SK-N-SH (cell line): Measurements from ENCODE around the gene RBM47. TPM values are rescaled to one million over a fixed set of nuclear protein-coding genes. Genes with fewer than 3 reads are reported as not detected.

Experiments
- CTCF ChIA-PET: fragments of 300-600, 350-600 bp; formaldehyde crosslinking; extraction: SDS; loops from one replicate; lab custom pipeline; 2021; lab: Yijun Ruan, JAX
- POLR2A ChIA-PET: fragments of 350-600 bp; sonication (Branson Sonifier 250); formaldehyde crosslinking; extraction: SDS; loops from one replicate; lab custom pipeline; 2020; ENCODE audit warnings: antibody characterized with exemption, inconsistent platforms; lab: Yijun Ruan, JAX
- DNase-seq: peaks from one replicate; pipeline ENCODE4 v3.0.0; 2012
- H2AFZ ChIP-seq: fragments of 200-600 bp; sonication (generic); 2 replicates; pipeline ENCODE4 v1.8.1; 2016; ENCODE audit warnings: antibody characterized with exemption, mild to moderate bottlenecking, low read depth
- H3F3A ChIP-seq: fragments of 200-600 bp; sonication (generic); replicated peaks from 2 replicates; pipeline ENCODE3; 2016; ENCODE audit warnings: antibody characterized with exemption, mild to moderate bottlenecking; ENCODE audit not compliant: insufficient read depth
- H3K27ac ChIP-seq, 2 experiments: fragments of 200-500 bp in 1 of 2; fragments of 200-600 bp in 1 of 2; sonication (Bioruptor generic) in 1 of 2; sonication (generic), shearing (Covaris generic) in 1 of 2; 2 replicates each; pipeline versions ENCODE4 v1.5.1 to v1.6.1; 2014 to 2016; ENCODE audit warnings: low read depth in 2 of 2, inconsistent platforms in 1 of 2, low read length in 1 of 2, mild to moderate bottlenecking in 1 of 2, mixed read lengths in 1 of 2
- H3K27me3 ChIP-seq: fragments of 200-600 bp; sonication (generic), shearing (Covaris generic); 2 replicates; pipeline ENCODE4 v1.6.1; 2016; ENCODE audit warnings: mixed run types; ENCODE audit not compliant: insufficient read depth
- H3K36me3 ChIP-seq, 2 experiments: fragments of 200-500 bp in 1 of 2; fragments of 200-600 bp in 1 of 2; sonication (Bioruptor generic) in 1 of 2; sonication (generic) in 1 of 2; replicated peaks in 1 of 2; 2 replicates each; pipeline versions ENCODE3 to v1.5.1; 2014 to 2016; ENCODE audit warnings: low read length in 1 of 2, mild to moderate bottlenecking in 1 of 2; ENCODE audit not compliant: insufficient read depth in 2 of 2, control insufficient read depth in 1 of 2
- H3K4me1 ChIP-seq, 2 experiments: fragments of 200-500 bp in 1 of 2; fragments of 200-600 bp in 1 of 2; sonication (Bioruptor generic) in 1 of 2; sonication (generic), shearing (Covaris generic) in 1 of 2; 2 replicates each; pipeline versions ENCODE4 v1.5.1 to v1.6.1; 2014 to 2016; ENCODE audit warnings: low read depth in 1 of 2, low read length in 1 of 2, mixed run types in 1 of 2; ENCODE audit not compliant: insufficient read depth in 2 of 2, control insufficient read depth in 1 of 2
- H3K4me2 ChIP-seq: fragments of 200-600 bp; sonication (generic), shearing (Covaris generic); 2 replicates; pipeline ENCODE4 v1.6.1; 2017; ENCODE audit warnings: mixed run types
- H3K4me3 ChIP-seq, 2 experiments: fragments of 200-500 bp in 1 of 2; fragments of 200-600 bp in 1 of 2; sonication (Bioruptor generic) in 1 of 2; sonication (generic), shearing (Covaris generic) in 1 of 2; 2 replicates each; pipeline versions ENCODE4 v1.5.1 to v1.8.1; 2014 to 2016; ENCODE audit warnings: low read depth in 2 of 2, inconsistent platforms in 1 of 2, low read length in 1 of 2, mild to moderate bottlenecking in 1 of 2, mixed read lengths in 1 of 2, moderate library complexity in 1 of 2
- H3K79me2 ChIP-seq: fragments of 200-600 bp; sonication (generic); 2 replicates; pipeline ENCODE4 v1.8.1; 2017; ENCODE audit warnings: mild to moderate bottlenecking; ENCODE audit not compliant: insufficient read depth
- H3K9ac ChIP-seq: fragments of 200-600 bp; sonication (generic); 2 replicates; pipeline ENCODE4 v1.6.1; 2017; ENCODE audit warnings: mixed run types
- H3K9me2 ChIP-seq: fragments of 200-600 bp; sonication (generic); 2 replicates; pipeline ENCODE4 v1.6.1; 2017; ENCODE audit warnings: mixed run types
- H3K9me3 ChIP-seq: fragments of 200-600 bp; sonication (generic); 2 replicates; pipeline ENCODE4 v1.6.1; 2017; ENCODE audit warnings: mixed run types, mild to moderate bottlenecking, moderate library complexity
- H4K20me1 ChIP-seq: fragments of 200-600 bp; sonication (generic); 2 replicates; pipeline ENCODE4 v1.6.1; 2017; ENCODE audit warnings: mild to moderate bottlenecking, mixed run types; ENCODE audit not compliant: insufficient read depth
- EZH2phosphoT487 ChIP-seq: fragments of 200-600 bp; sonication (generic); IDR thresholded peaks from 2 replicates; pipeline ENCODE4 v1.6.1; 2017; ENCODE audit warnings: low read depth, mixed run types, mild to moderate bottlenecking, antibody characterized with exemption, moderate library complexity, borderline replicate concordance
- FOSL2 ChIP-seq: IDR thresholded peaks from 2 replicates; pipeline ENCODE4 v1.4.0; 2012; ENCODE audit warnings: low read depth, mild to moderate bottlenecking, moderate library complexity, borderline replicate concordance
- FOXJ3 ChIP-seq: sonication (generic); formaldehyde crosslinking; IDR thresholded peaks from 2 replicates; pipeline ENCODE4 v1.5.1; 2020; ENCODE audit warnings: mild to moderate bottlenecking, missing genetic modification reagents
- FOXM1 ChIP-seq: IDR thresholded peaks from 2 replicates; pipeline ENCODE4 v1.4.0; 2012; ENCODE audit warnings: low read depth, mild to moderate bottlenecking
- GABPA ChIP-seq: IDR thresholded peaks from 2 replicates; pipeline ENCODE4 v1.4.0; 2012; ENCODE audit warnings: low read depth, mild to moderate bottlenecking
- GATA2 ChIP-seq: sonication (generic); formaldehyde crosslinking; IDR thresholded peaks from 2 replicates; pipeline ENCODE4 v1.5.0; 2020; ENCODE audit warnings: mild to moderate bottlenecking, missing genetic modification reagents
- IRF3 ChIP-seq: fragments of 150-350 bp; IDR thresholded peaks from 2 replicates; pipeline ENCODE4 v1.6.1; 2016; ENCODE audit warnings: mild to moderate bottlenecking, low read depth, low read length
- MXI1 ChIP-seq: IDR thresholded peaks from 2 replicates; pipeline ENCODE4 v1.6.1; 2012; ENCODE audit warnings: mild to moderate bottlenecking, low read depth, low read length, improper control_type of control experiment
- NFIC ChIP-seq: IDR thresholded peaks from 2 replicates; pipeline ENCODE4 v1.4.0; 2012; ENCODE audit warnings: borderline replicate concordance
- NRF1 ChIP-seq: IDR thresholded peaks from 2 replicates; pipeline ENCODE4 v1.6.1; 2012; ENCODE audit warnings: low read depth, mild to moderate bottlenecking, low read length
- PBX3 ChIP-seq: IDR thresholded peaks from 2 replicates; pipeline ENCODE4; 2012
- RAD21 ChIP-seq: IDR thresholded peaks from 2 replicates; pipeline ENCODE4 v1.6.1; 2012; ENCODE audit warnings: mild to moderate bottlenecking, low read length
- RCOR1 ChIP-seq: fragments of 150-350 bp; IDR thresholded peaks from 2 replicates; pipeline ENCODE4 v1.6.1; 2017; ENCODE audit warnings: antibody characterized with exemption, low read length
- RFX5 ChIP-seq: IDR thresholded peaks from 2 replicates; pipeline ENCODE4 v1.6.1; 2012; ENCODE audit warnings: mild to moderate bottlenecking, improper control_type of control experiment, low read length
- SIN3A ChIP-seq: IDR thresholded peaks from 2 replicates; pipeline ENCODE4 v1.6.1; 2012; ENCODE audit warnings: low read depth, mild to moderate bottlenecking, low read length, moderate library complexity, borderline replicate concordance
- YY1 ChIP-seq: IDR thresholded peaks from 2 replicates; pipeline ENCODE4 v1.4.0; 2012; ENCODE audit warnings: low read depth, mild to moderate bottlenecking
- ZBTB33 ChIP-seq: IDR thresholded peaks from 2 replicates; pipeline ENCODE4 v1.4.0; 2012; ENCODE audit warnings: low read depth, borderline replicate concordance
- WGBS: methylation state at CpG from one replicate; pipeline ENCODE4 v1.1.6; 2017; ENCODE audit warnings: low lambda C conversion rate; 5-methylcytosine and 5-hydroxymethylcytosine counted together
- polyA plus RNA-seq, 3 experiments: library from polyadenylated mRNA; depleted of rRNA; stranded (reverse); fragments of >200 nt; gene quantifications; 2 replicates each; pipeline ENCODE4 v1.2.3, GENCODE V29; 2012
- TF ChIP-seq, protein P1 (sequence below): IDR thresholded peaks from 2 replicates; pipeline ENCODE4 v1.4.0; 2012; ENCODE audit warnings: low read depth, borderline replicate concordance
- TF ChIP-seq, protein P2 (sequence below): fragments of 200-600 bp; sonication (generic); IDR thresholded peaks from 2 replicates; pipeline ENCODE4 v1.6.1; 2017; ENCODE audit warnings: antibody characterized with exemption, mild to moderate bottlenecking, moderate library complexity

RBM47 gene
- polyA plus RNA-seq, 1 of the 3 experiments (the other 2 are of a cell fraction): 6.8 TPM

DNA sequence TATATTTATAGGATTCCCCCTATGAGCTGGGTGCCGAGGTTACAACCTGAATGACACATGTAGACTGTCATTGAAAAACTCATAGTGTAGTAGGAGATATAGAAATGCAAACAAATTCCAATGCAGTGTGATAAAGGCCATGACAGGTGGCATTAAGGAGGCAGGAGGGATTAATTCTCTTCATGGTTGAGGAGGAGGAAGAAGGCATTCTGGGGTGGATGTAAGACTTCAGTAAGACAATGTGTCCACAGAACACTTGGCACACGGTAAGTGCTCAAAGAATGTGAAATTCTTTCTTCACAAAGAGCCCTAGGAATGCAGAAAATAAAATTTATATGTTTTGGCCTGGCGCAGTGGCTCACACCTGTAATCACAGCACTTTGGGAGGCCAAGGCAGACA, 136.5 kb downstream of the RBM47 start:
- no peak overlapping the region for H3K9ac ChIP-seq
- WGBS: 90% methylated on average over 3 of the region's 3 CpGs
- H3K4me1 ChIP-seq: no peaks in the 10 kb centered on the region
- ChIA-PET POLR2A (no interaction called here), CTCF (interaction anchor here (1.0 kb wide), 1 partner anchor 168 kb away, joined by 4 read pairs; no protein-coding TSS in a partner anchor)
- no peaks in the 10 kb centered on the region for H3K36me3 ChIP-seq
- no peaks in the 10 kb centered on the region for H3K9me3 ChIP-seq
- H4K20me1 ChIP-seq: no peaks in the 10 kb centered on the region
- no peak overlapping the region for H3K27ac ChIP-seq
- H2AFZ ChIP-seq: no peak overlapping the region
- H3K79me2 ChIP-seq: no peaks in the 10 kb centered on the region
- TF ChIP-seq ZBTB33: no peak
- no peak for TF ChIP-seq RCOR1
- no peak for TF ChIP-seq PBX3
- TF ChIP-seq NRF1: no peak
- no peak for TF ChIP-seq YY1
- TF ChIP-seq FOXM1: no peak
- no peak for TF ChIP-seq FOSL2
- TF ChIP-seq, all 33 proteins: peak for 0
- Histone ChIP-seq H3F3A (no peaks in the 10 kb centered on the region), H3K9me2 (no peaks in the 10 kb centered on the region), H3K4me3 (no peak overlapping the region), H3K27me3 (no peaks in the 10 kb centered on the region), H3K4me2 (no peak overlapping the region)
- DNase-seq: no peak

DNA sequence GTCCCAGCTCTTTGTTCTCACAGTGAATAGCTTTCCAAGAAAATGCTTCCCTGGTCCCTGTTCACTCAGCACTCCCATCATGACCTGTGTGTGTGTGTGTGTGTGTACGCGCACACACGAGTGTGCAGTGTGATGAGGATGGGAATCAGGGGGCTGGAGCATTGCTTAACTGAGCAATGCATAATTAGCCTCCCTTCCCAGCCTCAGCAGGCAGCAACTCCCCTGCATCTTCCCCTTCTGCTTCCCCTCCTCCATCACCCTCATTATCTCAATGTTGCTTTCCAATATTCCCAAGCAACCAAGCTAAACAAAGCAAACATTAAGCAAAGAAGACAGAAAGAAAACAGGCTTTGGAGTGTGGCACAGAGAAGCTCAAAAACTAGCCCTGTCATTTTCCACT, 137.0 kb downstream of the RBM47 start:
- CTCF ChIA-PET: interaction anchor here (1.0 to 1.5 kb wide), 2 partner anchors 10 to 167 kb away, joined by 3 to 4 read pairs; no protein-coding TSS in a partner anchor
- Histone ChIP-seq H3K27me3 (no peaks in the 10 kb centered on the region), H3K79me2 (no peaks in the 10 kb centered on the region), H3K36me3 (no peaks in the 10 kb centered on the region), H3K9ac (no peak overlapping the region), H3K4me2 (no peak overlapping the region), H4K20me1 (no peaks in the 10 kb centered on the region), H3K27ac (no peak overlapping the region), H3K4me1 (no peaks in the 10 kb centered on the region), H3F3A (no peaks in the 10 kb centered on the region), H2AFZ (no peak overlapping the region), H3K9me2 (no peaks in the 10 kb centered on the region), H3K9me3 (no peaks in the 10 kb centered on the region), H3K4me3 (no peak overlapping the region)
- 97% methylated on average over 3 of the region's 3 CpGs for WGBS
- POLR2A ChIA-PET: no interaction called here
- no peak for DNase-seq
- TF ChIP-seq GABPA: no peak
- no peak for TF ChIP-seq NFIC
- no peak for TF ChIP-seq FOXJ3 (CRISPR knock-in tag)
- no peak for TF ChIP-seq NRF1
- TF ChIP-seq, protein P1, sequence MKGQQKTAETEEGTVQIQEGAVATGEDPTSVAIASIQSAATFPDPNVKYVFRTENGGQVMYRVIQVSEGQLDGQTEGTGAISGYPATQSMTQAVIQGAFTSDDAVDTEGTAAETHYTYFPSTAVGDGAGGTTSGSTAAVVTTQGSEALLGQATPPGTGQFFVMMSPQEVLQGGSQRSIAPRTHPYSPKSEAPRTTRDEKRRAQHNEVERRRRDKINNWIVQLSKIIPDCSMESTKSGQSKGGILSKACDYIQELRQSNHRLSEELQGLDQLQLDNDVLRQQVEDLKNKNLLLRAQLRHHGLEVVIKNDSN: no peak
- TF ChIP-seq, protein P2, sequence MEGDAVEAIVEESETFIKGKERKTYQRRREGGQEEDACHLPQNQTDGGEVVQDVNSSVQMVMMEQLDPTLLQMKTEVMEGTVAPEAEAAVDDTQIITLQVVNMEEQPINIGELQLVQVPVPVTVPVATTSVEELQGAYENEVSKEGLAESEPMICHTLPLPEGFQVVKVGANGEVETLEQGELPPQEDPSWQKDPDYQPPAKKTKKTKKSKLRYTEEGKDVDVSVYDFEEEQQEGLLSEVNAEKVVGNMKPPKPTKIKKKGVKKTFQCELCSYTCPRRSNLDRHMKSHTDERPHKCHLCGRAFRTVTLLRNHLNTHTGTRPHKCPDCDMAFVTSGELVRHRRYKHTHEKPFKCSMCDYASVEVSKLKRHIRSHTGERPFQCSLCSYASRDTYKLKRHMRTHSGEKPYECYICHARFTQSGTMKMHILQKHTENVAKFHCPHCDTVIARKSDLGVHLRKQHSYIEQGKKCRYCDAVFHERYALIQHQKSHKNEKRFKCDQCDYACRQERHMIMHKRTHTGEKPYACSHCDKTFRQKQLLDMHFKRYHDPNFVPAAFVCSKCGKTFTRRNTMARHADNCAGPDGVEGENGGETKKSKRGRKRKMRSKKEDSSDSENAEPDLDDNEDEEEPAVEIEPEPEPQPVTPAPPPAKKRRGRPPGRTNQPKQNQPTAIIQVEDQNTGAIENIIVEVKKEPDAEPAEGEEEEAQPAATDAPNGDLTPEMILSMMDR: no peak
- no peak for TF ChIP-seq GATA2
- TF ChIP-seq SIN3A: no peak
- no peak for TF ChIP-seq EZH2phosphoT487
- no peak for TF ChIP-seq ZBTB33
- TF ChIP-seq MXI1: no peak
- TF ChIP-seq RAD21: no peak
- no peak for TF ChIP-seq IRF3
- no peak for TF ChIP-seq RFX5
